ENCODE measurements around the gene SLC2A8. TPM values are rescaled to one million over a fixed set of nuclear protein-coding genes. Genes with fewer than 3 reads are reported as not detected.
A peak's percentile ranks its signal among the peaks of the same experiment; 100 is the strongest.

Gene SLC2A8, protein sequence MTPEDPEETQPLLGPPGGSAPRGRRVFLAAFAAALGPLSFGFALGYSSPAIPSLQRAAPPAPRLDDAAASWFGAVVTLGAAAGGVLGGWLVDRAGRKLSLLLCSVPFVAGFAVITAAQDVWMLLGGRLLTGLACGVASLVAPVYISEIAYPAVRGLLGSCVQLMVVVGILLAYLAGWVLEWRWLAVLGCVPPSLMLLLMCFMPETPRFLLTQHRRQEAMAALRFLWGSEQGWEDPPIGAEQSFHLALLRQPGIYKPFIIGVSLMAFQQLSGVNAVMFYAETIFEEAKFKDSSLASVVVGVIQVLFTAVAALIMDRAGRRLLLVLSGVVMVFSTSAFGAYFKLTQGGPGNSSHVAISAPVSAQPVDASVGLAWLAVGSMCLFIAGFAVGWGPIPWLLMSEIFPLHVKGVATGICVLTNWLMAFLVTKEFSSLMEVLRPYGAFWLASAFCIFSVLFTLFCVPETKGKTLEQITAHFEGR
- total RNA-seq = 15.6 TPM
- polyA plus RNA-seq = 10 to 100 TPM in 2 of 4 donors, 1 to 10 TPM in 2; 5.5 to 14.7 (median 8.0) TPM

DNA sequence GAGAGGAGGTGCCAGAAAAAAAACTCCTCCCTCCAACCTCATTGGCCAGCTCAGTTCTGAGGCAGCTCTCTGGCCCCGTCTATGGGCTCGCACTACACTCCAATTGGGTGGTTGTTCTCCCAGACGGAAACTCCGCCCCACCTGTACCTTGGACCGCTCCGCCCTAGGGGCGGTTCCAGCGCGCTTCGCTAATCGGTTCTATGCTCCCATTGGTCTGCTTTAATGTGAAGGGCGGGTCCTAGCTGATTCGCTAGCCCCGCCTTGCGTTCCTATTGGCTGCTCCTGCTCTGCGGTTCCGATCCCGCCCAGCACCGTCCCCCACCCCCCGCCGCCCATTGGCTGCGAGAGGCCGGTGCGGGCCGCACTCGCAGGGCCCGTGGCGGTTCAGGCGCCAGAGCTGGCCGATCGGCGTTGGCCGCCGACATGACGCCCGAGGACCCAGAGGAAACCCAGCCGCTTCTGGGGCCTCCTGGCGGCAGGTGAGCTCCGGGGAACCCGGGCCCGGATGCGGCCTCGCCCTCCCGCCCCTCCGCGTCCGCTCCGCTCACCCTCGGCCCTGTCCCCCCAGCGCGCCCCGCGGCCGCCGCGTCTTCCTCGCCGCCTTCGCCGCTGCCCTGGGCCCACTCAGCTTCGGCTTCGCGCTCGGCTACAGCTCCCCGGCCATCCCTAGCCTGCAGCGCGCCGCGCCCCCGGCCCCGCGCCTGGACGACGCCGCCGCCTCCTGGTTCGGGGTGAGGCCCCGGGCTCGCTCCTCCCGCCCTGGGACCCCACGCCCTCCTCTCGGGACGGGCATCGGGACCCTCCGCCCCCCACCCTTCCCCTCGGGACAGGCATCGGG lies at the start of gene SLC2A8:
Gene SLC2A8, plus strand, starts transcription at position 362 of the 838 bp plus-strand sequence. Its CDS starts 62 bp downstream, at position 424.
- DNase-seq = peak; percentile 91 to 99 (median 96)
- H3K36me3 ChIP-seq (ENCODE audit: control insufficient read depth, insufficient read depth, low read length) = no peaks in the 10 kb centered on the region
- H3K27me3 ChIP-seq (ENCODE audit: control insufficient read depth, insufficient read depth, low read length) = peaks cover 14% of the 10 kb centered on the region
- peak; percentile 92 to 93 for ATAC-seq (ENCODE audit: low read depth in 2 of 2)
- Mint-ChIP-seq H3K36me3 (no peaks in the 10 kb centered on the region), H3K4me3 (peak within 1 kb of the TSS; percentile 75 to 89 (median 86)), H3K27ac (peak within 1 kb of the TSS in 1 of 3 donors; percentile 25), H3K27me3 (peaks cover 56% of the 10 kb centered on the region), H3K4me1 (peaks cover 6 to 24% (median 12%) of the 10 kb centered on the region in 4 donors), H3K9me3 (peaks cover 0 to 1% (median 0%) of the 10 kb centered on the region in 7 donors)
- H3K9me3 ChIP-seq (ENCODE audit: control insufficient read depth in 2 of 2, low read length in 2 of 2) = no peaks in the 10 kb centered on the region
- H3K4me3 ChIP-seq (ENCODE audit: low read depth, low read length) = no peak within 1 kb of the TSS
- H3K27ac ChIP-seq (ENCODE audit: insufficient read depth, low read length, poor library complexity, severe bottlenecking) = peak within 1 kb of the TSS; percentile 62
- H3K4me1 ChIP-seq (ENCODE audit: control insufficient read depth, insufficient read depth, low read length, poor library complexity, severe bottlenecking) = peaks cover 25% of the 10 kb centered on the region

DNA sequence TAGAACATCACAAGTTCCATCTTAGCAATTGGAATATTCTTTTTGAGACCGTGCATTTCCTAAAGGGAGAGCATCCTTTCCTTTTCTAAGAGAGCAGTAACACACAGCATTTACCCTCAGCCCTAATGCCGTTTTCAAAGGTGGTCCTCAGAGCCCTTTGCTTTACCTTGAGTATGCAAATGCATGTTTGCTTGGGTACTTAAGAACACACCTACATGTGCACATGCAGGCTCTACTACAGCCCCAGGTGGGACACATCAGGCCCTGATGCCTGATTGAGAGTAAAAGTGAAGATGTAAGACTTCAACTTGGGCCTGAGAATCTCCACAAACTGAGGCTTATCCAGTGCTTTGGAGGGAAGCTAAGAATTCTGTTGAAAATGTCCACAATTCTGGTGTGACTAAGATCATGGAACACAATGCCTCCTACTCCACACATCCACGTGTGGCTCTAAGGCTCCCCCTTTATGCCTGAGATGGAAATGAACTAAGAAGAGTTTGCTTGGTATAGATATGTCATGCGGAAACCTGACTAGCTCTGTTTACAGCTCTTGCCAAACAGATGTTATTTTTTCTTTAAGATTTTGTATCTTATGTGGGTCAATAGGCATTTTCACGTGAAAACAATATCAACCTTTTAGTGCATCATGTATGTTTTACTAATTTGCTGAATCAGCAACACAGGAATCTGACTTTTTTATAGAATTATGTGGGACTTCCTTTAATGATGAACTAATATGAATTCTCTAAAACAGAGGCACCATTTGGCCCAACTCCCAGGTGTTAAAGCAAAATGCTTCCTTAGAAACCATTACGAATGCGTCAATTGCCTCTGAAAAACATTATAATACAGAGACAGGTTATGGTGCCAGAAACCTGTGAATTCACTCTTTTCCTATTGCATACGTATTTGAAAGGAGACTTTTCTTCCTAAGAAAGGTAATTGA lies 48.9 kb upstream of the SLC2A8 start:
- DNase-seq = no peak
- Histone ChIP-seq H3K36me3 (ENCODE audit: control insufficient read depth, insufficient read depth, low read length) (no peaks in the 10 kb centered on the region), H3K27ac (ENCODE audit: insufficient read depth, low read length, poor library complexity, severe bottlenecking) (no peak overlapping the region), H3K27me3 (ENCODE audit: control insufficient read depth, insufficient read depth, low read length) (no peaks in the 10 kb centered on the region), H3K4me3 (ENCODE audit: low read depth, low read length) (no peak overlapping the region), H3K4me1 (ENCODE audit: control insufficient read depth, insufficient read depth, low read length, poor library complexity, severe bottlenecking) (no peaks in the 10 kb centered on the region), H3K9me3 (ENCODE audit: control insufficient read depth in 2 of 2, low read length in 2 of 2) (no peaks in the 10 kb centered on the region)
- Mint-ChIP-seq H3K4me3 (no peak overlapping the region), H3K27me3 (peaks cover 12% of the 10 kb centered on the region), H3K36me3 (no peaks in the 10 kb centered on the region), H3K9me3 (no peaks in the 10 kb centered on the region), H3K4me1 (no peaks in the 10 kb centered on the region), H3K27ac (no peak overlapping the region)
- no peak for ATAC-seq (ENCODE audit: low read depth in 2 of 2)

DNA sequence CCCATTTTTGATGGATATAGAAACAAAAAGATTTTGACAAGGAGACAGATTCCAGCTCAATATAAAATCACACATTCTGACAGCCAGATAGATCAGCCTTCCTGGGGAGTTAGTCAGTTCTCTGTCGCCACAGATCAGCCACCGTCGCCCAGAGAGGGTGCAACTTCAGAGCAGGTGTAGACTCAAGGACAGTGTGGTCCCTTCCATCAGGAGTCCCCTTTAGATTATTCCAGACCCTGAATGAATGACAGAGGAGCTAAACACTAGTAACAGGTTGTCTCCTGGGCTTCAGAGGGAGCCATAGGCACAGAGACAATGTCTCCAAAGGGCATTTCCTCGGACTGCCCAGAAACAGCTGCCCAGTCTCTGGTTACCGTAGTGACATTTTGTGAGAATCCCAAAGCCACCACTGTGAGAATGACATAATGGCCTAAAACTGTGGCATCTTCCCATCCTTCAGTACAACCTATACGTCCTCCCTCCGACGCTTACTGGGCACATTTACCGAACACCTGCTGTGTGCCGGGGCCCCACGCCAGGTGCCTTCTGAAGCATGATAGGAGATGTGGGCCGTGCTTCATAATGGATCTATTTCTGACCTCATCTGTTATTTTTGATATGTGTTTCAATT lies 47.4 kb upstream of the SLC2A8 start:
- Mint-ChIP-seq H3K4me3 (no peak overlapping the region), H3K27ac (no peak overlapping the region), H3K27me3 (peaks cover 12% of the 10 kb centered on the region), H3K36me3 (no peaks in the 10 kb centered on the region), H3K4me1 (no peaks in the 10 kb centered on the region), H3K9me3 (no peaks in the 10 kb centered on the region)
- Histone ChIP-seq H3K9me3 (ENCODE audit: control insufficient read depth in 2 of 2, low read length in 2 of 2) (no peaks in the 10 kb centered on the region), H3K27ac (ENCODE audit: insufficient read depth, low read length, poor library complexity, severe bottlenecking) (no peak overlapping the region), H3K4me1 (ENCODE audit: control insufficient read depth, insufficient read depth, low read length, poor library complexity, severe bottlenecking) (no peaks in the 10 kb centered on the region), H3K4me3 (ENCODE audit: low read depth, low read length) (no peak overlapping the region), H3K27me3 (ENCODE audit: control insufficient read depth, insufficient read depth, low read length) (peaks cover 5% of the 10 kb centered on the region), H3K36me3 (ENCODE audit: control insufficient read depth, insufficient read depth, low read length) (no peaks in the 10 kb centered on the region)
- no peak for ATAC-seq (ENCODE audit: low read depth in 2 of 2)
- DNase-seq = no peak

GRCh38 chr9:127351182-127352166 lies 45.5 kb upstream of the SLC2A8 start:
- Mint-ChIP-seq H3K9me3 (no peaks in the 10 kb centered on the region), H3K4me3 (no peak overlapping the region), H3K27me3 (peaks cover 16% of the 10 kb centered on the region), H3K4me1 (no peaks in the 10 kb centered on the region), H3K36me3 (no peaks in the 10 kb centered on the region), H3K27ac (no peak overlapping the region)
- no peak overlapping the region for H3K27ac ChIP-seq (ENCODE audit: insufficient read depth, low read length, poor library complexity, severe bottlenecking)
- H3K36me3 ChIP-seq (ENCODE audit: control insufficient read depth, insufficient read depth, low read length) = no peaks in the 10 kb centered on the region
- DNase-seq (no peak), ATAC-seq (ENCODE audit: low read depth in 2 of 2) (no peak)
- H3K27me3 ChIP-seq (ENCODE audit: control insufficient read depth, insufficient read depth, low read length) = peaks cover 5% of the 10 kb centered on the region
- H3K9me3 ChIP-seq (ENCODE audit: control insufficient read depth in 2 of 2, low read length in 2 of 2) = no peaks in the 10 kb centered on the region
- no peaks in the 10 kb centered on the region for H3K4me1 ChIP-seq (ENCODE audit: control insufficient read depth, insufficient read depth, low read length, poor library complexity, severe bottlenecking)
- H3K4me3 ChIP-seq (ENCODE audit: low read depth, low read length) = no peak overlapping the region

- Mint-ChIP-seq H3K9me3 (no peaks in the 10 kb centered on the region), H3K36me3 (peaks cover 4% of the 10 kb centered on the region), H3K27me3 (peaks cover 15% of the 10 kb centered on the region), H3K4me3 (no peak overlapping the region), H3K4me1 (no peaks in the 10 kb centered on the region), H3K27ac (peak overlapping the region in 1 of 3 donors; percentile 16)
- Histone ChIP-seq H3K27ac (ENCODE audit: insufficient read depth, low read length, poor library complexity, severe bottlenecking) (no peak overlapping the region), H3K27me3 (ENCODE audit: control insufficient read depth, insufficient read depth, low read length) (peaks cover 5% of the 10 kb centered on the region), H3K4me1 (ENCODE audit: control insufficient read depth, insufficient read depth, low read length, poor library complexity, severe bottlenecking) (no peaks in the 10 kb centered on the region), H3K9me3 (ENCODE audit: control insufficient read depth in 2 of 2, low read length in 2 of 2) (no peaks in the 10 kb centered on the region), H3K4me3 (ENCODE audit: low read depth, low read length) (no peak overlapping the region), H3K36me3 (ENCODE audit: control insufficient read depth, insufficient read depth, low read length) (no peaks in the 10 kb centered on the region)
- DNase-seq (no peak), ATAC-seq (ENCODE audit: low read depth in 2 of 2) (no peak)
Observed at GRCh38 chr9:127353882-127354281, 43.1 kb upstream of the SLC2A8 start.

DNA sequence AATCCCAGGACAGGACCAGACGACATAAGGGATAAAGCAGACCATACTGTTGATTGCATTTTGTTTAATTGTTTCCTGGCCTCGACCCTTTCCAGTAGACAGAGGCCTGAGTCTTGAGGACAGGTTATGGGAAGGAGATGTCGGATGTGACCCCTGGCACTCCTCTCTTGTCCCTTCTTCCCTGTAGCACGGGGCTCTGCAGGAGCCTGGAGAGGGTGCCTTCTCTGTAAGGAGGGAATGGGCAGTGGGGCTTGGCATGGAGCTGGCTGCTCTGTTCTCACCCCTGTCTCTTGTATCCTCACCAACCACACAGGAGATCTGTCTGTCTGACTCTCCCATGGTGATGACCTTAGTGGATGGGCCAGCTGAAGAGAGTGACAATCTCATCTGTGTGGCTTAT lies 40.1 kb upstream of the SLC2A8 start:
- no peaks in the 10 kb centered on the region for H3K9me3 ChIP-seq (ENCODE audit: control insufficient read depth in 2 of 2, low read length in 2 of 2)
- Mint-ChIP-seq H3K36me3 (peaks cover 4% of the 10 kb centered on the region), H3K27ac (no peak overlapping the region), H3K4me1 (peaks cover 0 to 7% (median under 1%) of the 10 kb centered on the region in 4 donors), H3K4me3 (no peak overlapping the region), H3K9me3 (no peaks in the 10 kb centered on the region), H3K27me3 (peaks cover 14% of the 10 kb centered on the region)
- no peak overlapping the region for H3K4me3 ChIP-seq (ENCODE audit: low read depth, low read length)
- no peak for ATAC-seq (ENCODE audit: low read depth in 2 of 2)
- peaks cover 5% of the 10 kb centered on the region for H3K27me3 ChIP-seq (ENCODE audit: control insufficient read depth, insufficient read depth, low read length)
- no peak for DNase-seq
- no peak overlapping the region for H3K27ac ChIP-seq (ENCODE audit: insufficient read depth, low read length, poor library complexity, severe bottlenecking)
- no peaks in the 10 kb centered on the region for H3K4me1 ChIP-seq (ENCODE audit: control insufficient read depth, insufficient read depth, low read length, poor library complexity, severe bottlenecking)
- no peaks in the 10 kb centered on the region for H3K36me3 ChIP-seq (ENCODE audit: control insufficient read depth, insufficient read depth, low read length)
